Tibial nerve (tissue), 4 donors: Measurements from ENCODE around the gene C5. TPM values are rescaled to one million over a fixed set of nuclear protein-coding genes. Genes with fewer than 3 reads are reported as not detected.

Experiments used
- DNase-seq, 2 donors: peaks; one replicate each; pipeline ENCODE4 v3.0.0-alpha.2; 2019; ENCODE audit warnings: low spot score in 2 of 2
- H3K27ac ChIP-seq, 4 donors: fragments of 200-600 bp; sonication (generic) in 3 of 4; one replicate each; pipeline ENCODE4 v1.5.1; 2017 to 2019; ENCODE audit warnings: mild to moderate bottlenecking in 1 of 4
- H3K27me3 ChIP-seq, 2 donors: fragments of 200-600 bp; sonication (generic) in 1 of 2; one replicate each; pipeline versions ENCODE4 v1.5.1 to v1.6.0; 2017 to 2019
- H3K36me3 ChIP-seq, 3 donors: fragments of 200-600 bp; sonication (generic); one replicate each; pipeline ENCODE4 v1.5.1; 2018 to 2019
- H3K4me1 ChIP-seq, 4 donors: fragments of 200-600 bp; sonication (generic) in 3 of 4; one replicate each; pipeline ENCODE4 v1.5.1; 2017 to 2019
- H3K4me3 ChIP-seq, 4 donors: fragments of 200-600 bp; sonication (generic) in 3 of 4; one replicate each; pipeline ENCODE4 v1.5.1; 2017 to 2019; ENCODE audit warnings: mild to moderate bottlenecking in 1 of 4, moderate library complexity in 1 of 4
- H3K9me3 ChIP-seq, 4 donors: fragments of 200-600 bp; sonication (generic) in 3 of 4; one replicate each; pipeline ENCODE4 v1.5.1; 2017 to 2019
- CTCF ChIP-seq, 5 experiments: fragments of 200-600 bp in 3 of 5; fragments of 450-650 bp in 2 of 5; sonication (generic) in 3 of 5; IDR thresholded peaks; one replicate each; pipeline ENCODE4 v1.5.1; 2016 to 2019; ENCODE audit warnings: antibody characterized with exemption in 5 of 5, mild to moderate bottlenecking in 3 of 5, moderate library complexity in 2 of 5
- EP300 ChIP-seq, 2 donors: sonication (generic); formaldehyde crosslinking; IDR thresholded peaks; one replicate each; pipeline ENCODE4 v1.6.1; 2017; ENCODE audit warnings: antibody characterized with exemption in 2 of 2, mild to moderate bottlenecking in 1 of 2
- POLR2A ChIP-seq, 2 donors: fragments of 450-650 bp; IDR thresholded peaks; one replicate each; pipeline ENCODE4 v1.6.1; 2017; ENCODE audit warnings: antibody characterized with exemption in 2 of 2, mild to moderate bottlenecking in 2 of 2, moderate library complexity in 2 of 2
- WGBS, 2 donors: methylation state at CpG; one replicate each; pipeline ENCODE4 v1.1.5; 2018; 5-methylcytosine and 5-hydroxymethylcytosine counted together
- total RNA-seq, 4 donors: library from RNA; depleted of rRNA; stranded (reverse); fragments of >200 nt; gene quantifications; one replicate each; pipeline ENCODE4 v1.1.0, GENCODE V29; 2016

C5 gene
- total RNA-seq, 4 donors from 2014 or later, result 18.9 to 33.0 (median 23.2) TPM

GRCh38 chr9:121066850-121067249 is 16.8 kb upstream of the C5 start:
- no peak for DNase-seq
- H3K36me3 ChIP-seq, result peaks cover 0 to 14% (median 0%) of the 10 kb centered on the region in 3 donors
- peaks cover 0 to 8% (median under 1%) of the 10 kb centered on the region in 4 donors for H3K4me1 ChIP-seq
- 93 to 100% methylated on average over 1 of the region's 1 CpG for WGBS, 2 donors
- no peaks in the 10 kb centered on the region for H3K27me3 ChIP-seq
- peaks cover 0 to 3% (median 0%) of the 10 kb centered on the region in 4 donors for H3K9me3 ChIP-seq
- H3K27ac ChIP-seq, result no peak overlapping the region
- no peak overlapping the region for H3K4me3 ChIP-seq
- TF ChIP-seq POLR2A (IDR thresholded peaks at IDR 0.05) (no peak), CTCF (IDR thresholded peaks at IDR 0.05) (no peak), EP300 (IDR thresholded peaks at IDR 0.05) (no peak)

- H3K4me3 ChIP-seq, result no peak overlapping the region
- peaks cover 0 to 11% (median 0%) of the 10 kb centered on the region in 4 donors for H3K4me1 ChIP-seq
- 21 to 24% methylated on average over 6 of the region's 6 CpGs for WGBS, 2 donors
- peaks cover 0 to 28% (median 0%) of the 10 kb centered on the region in 3 donors for H3K36me3 ChIP-seq
- TF ChIP-seq POLR2A (IDR thresholded peaks at IDR 0.05), result no peak
- TF ChIP-seq CTCF (IDR thresholded peaks at IDR 0.05), result peak; percentile 63 to 79 (median 69)
- no peak for TF ChIP-seq EP300 (IDR thresholded peaks at IDR 0.05)
- no peaks in the 10 kb centered on the region for H3K27me3 ChIP-seq
- DNase-seq, result peak in 1 of 2 donors; percentile 66
- peaks cover 0 to 8% (median 0%) of the 10 kb centered on the region in 4 donors for H3K9me3 ChIP-seq
- H3K27ac ChIP-seq, result no peak overlapping the region
These were observed 10.0 kb upstream of the C5 start for GRCh38 chr9:121059998-121060636.

GRCh38 chr9:121059513-121059912 is 9.4 kb upstream of the C5 start:
- Histone ChIP-seq H3K4me3 (no peak overlapping the region), H3K27ac (no peak overlapping the region), H3K9me3 (peaks cover 0 to 8% (median 0%) of the 10 kb centered on the region in 4 donors), H3K4me1 (peaks cover 0 to 11% (median 0%) of the 10 kb centered on the region in 4 donors), H3K27me3 (no peaks in the 10 kb centered on the region), H3K36me3 (peaks cover 0 to 34% (median 0%) of the 10 kb centered on the region in 3 donors)
- WGBS, 2 donors, result 86% methylated on average over 6 of the region's 6 CpGs
- no peak for TF ChIP-seq POLR2A (IDR thresholded peaks at IDR 0.05)
- TF ChIP-seq CTCF (IDR thresholded peaks at IDR 0.05), result no peak
- TF ChIP-seq EP300 (IDR thresholded peaks at IDR 0.05), result no peak
- DNase-seq, result no peak

GRCh38 chr9:121057821-121058220 is 7.7 kb upstream of the C5 start:
- Histone ChIP-seq H3K27ac (no peak overlapping the region), H3K4me3 (no peak overlapping the region), H3K36me3 (peaks cover 0 to 44% (median 0%) of the 10 kb centered on the region in 3 donors), H3K4me1 (peaks cover 0 to 11% (median 0%) of the 10 kb centered on the region in 4 donors), H3K27me3 (no peaks in the 10 kb centered on the region), H3K9me3 (peaks cover 0 to 8% (median 0%) of the 10 kb centered on the region in 4 donors)
- TF ChIP-seq EP300 (IDR thresholded peaks at IDR 0.05), result no peak
- DNase-seq, result no peak
- WGBS, 2 donors, result 71 to 74% methylated on average over 5 of the region's 5 CpGs

- TF ChIP-seq CTCF (IDR thresholded peaks at IDR 0.05) (no peak), POLR2A (IDR thresholded peaks at IDR 0.05) (no peak), EP300 (IDR thresholded peaks at IDR 0.05) (no peak)
- no peak for DNase-seq
- peaks cover 0 to 11% (median 0%) of the 10 kb centered on the region in 4 donors for H3K4me1 ChIP-seq
- no peaks in the 10 kb centered on the region for H3K27me3 ChIP-seq
- no peak overlapping the region for H3K4me3 ChIP-seq
- peaks cover 0 to 44% (median 0%) of the 10 kb centered on the region in 3 donors for H3K36me3 ChIP-seq
- H3K27ac ChIP-seq, result no peak overlapping the region
- WGBS, 2 donors, result 79 to 94% methylated on average over 2 of the region's 2 CpGs
- peaks cover 0 to 8% (median 0%) of the 10 kb centered on the region in 4 donors for H3K9me3 ChIP-seq
These were observed 5.6 kb upstream of the C5 start for GRCh38 chr9:121055642-121056143.
